GM21515 (cell line): ENCODE data around the gene NINJ2.

Source experiments
- ATAC-seq: cut with Tn5 transposase; IDR thresholded peaks from one replicate; pipeline ENCODE4 v1.9.1; 2021; ENCODE audit not compliant: unreplicated experiment

NINJ2 gene

GRCh38 chr12:617304-617915, 45.8 kb downstream of the NINJ2 start:
- ATAC-seq: no peak

GRCh38 chr12:615620-616019, 47.6 kb downstream of the NINJ2 start:
- ATAC-seq: no peak

- no peak for ATAC-seq
Observed at GRCh38 chr12:614411-614970, 48.8 kb downstream of the NINJ2 start.

GRCh38 chr12:613996-614395, 49.2 kb downstream of the NINJ2 start:
- ATAC-seq: no peak

- no peak for ATAC-seq
Observed at GRCh38 chr12:612886-613285, 50.4 kb downstream of the NINJ2 start.

- ATAC-seq: no peak
Observed at GRCh38 chr12:612293-612692, 51.0 kb downstream of the NINJ2 start.

- ATAC-seq: no peak
Observed at GRCh38 chr12:611721-612120, 51.5 kb downstream of the NINJ2 start.

GRCh38 chr12:608921-609320, 54.3 kb downstream of the NINJ2 start:
- no peak for ATAC-seq

GRCh38 chr12:608413-608812, 54.8 kb downstream of the NINJ2 start:
- ATAC-seq: no peak

GRCh38 chr12:607541-608001, 55.7 kb downstream of the NINJ2 start:
- no peak for ATAC-seq

GRCh38 chr12:604956-605355, 58.3 kb downstream of the NINJ2 start:
- no peak for ATAC-seq

- ATAC-seq: no peak
Observed at GRCh38 chr12:602700-603068, 60.6 kb downstream of the NINJ2 start.

- no peak for ATAC-seq
Observed at GRCh38 chr12:601976-602699, 61.1 kb downstream of the NINJ2 start.

GRCh38 chr12:599756-600155, 63.5 kb downstream of the NINJ2 start:
- ATAC-seq: no peak

- ATAC-seq: no peak
Observed at GRCh38 chr12:597926-598568, 65.2 kb downstream of the NINJ2 start.

- ATAC-seq: no peak
Observed at GRCh38 chr12:593396-594270, 69.6 kb downstream of the NINJ2 start.

- ATAC-seq: no peak
Observed at GRCh38 chr12:592024-592505, 71.2 kb downstream of the NINJ2 start.

- no peak for ATAC-seq
Observed at GRCh38 chr12:591167-592023, 71.8 kb downstream of the NINJ2 start.

GRCh38 chr12:590206-590750, 73.0 kb downstream of the NINJ2 start:
- ATAC-seq: no peak

- no peak for ATAC-seq
Observed at GRCh38 chr12:588646-589045, 74.6 kb downstream of the NINJ2 start.
